Measurements from ENCODE around the gene PLSCR3.

DNA sequence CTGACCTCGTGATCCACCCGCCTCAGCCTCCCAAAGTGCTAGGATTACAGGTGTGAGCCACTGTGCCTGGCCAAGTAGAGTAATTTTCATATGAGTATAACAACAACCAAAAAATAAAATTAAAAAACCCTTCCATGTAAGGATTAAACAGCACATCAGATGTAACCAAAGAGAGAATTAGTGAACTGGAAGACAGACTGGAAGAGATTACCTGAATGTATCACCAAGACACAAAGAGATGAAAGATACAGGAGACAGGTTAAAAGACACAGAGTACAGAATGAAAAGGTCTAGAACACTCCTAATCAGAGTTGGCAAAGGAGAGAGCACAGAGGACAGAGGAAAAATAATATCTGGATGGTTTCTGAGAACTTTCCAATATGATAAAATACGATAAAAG, 15.2 kb downstream of the PLSCR3 start:
- no peak for TF ChIP-seq JUN (IDR thresholded peaks at IDR 0.05; ENCODE audit: borderline replicate concordance, insufficient read depth, insufficient read length, low read depth)
- TF ChIP-seq, protein P1, sequence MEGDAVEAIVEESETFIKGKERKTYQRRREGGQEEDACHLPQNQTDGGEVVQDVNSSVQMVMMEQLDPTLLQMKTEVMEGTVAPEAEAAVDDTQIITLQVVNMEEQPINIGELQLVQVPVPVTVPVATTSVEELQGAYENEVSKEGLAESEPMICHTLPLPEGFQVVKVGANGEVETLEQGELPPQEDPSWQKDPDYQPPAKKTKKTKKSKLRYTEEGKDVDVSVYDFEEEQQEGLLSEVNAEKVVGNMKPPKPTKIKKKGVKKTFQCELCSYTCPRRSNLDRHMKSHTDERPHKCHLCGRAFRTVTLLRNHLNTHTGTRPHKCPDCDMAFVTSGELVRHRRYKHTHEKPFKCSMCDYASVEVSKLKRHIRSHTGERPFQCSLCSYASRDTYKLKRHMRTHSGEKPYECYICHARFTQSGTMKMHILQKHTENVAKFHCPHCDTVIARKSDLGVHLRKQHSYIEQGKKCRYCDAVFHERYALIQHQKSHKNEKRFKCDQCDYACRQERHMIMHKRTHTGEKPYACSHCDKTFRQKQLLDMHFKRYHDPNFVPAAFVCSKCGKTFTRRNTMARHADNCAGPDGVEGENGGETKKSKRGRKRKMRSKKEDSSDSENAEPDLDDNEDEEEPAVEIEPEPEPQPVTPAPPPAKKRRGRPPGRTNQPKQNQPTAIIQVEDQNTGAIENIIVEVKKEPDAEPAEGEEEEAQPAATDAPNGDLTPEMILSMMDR (IDR thresholded peaks at IDR 0.05; ENCODE audit: extremely low read depth in 1 of 2, insufficient read depth in 1 of 2, low read depth in 1 of 2, low read length in 2 of 2): no peak

Measured in endothelial cell of umbilical vein (primary cell).